ENCODE data around the gene CD2AP. TPM values are rescaled to one million over a fixed set of nuclear protein-coding genes. Genes with fewer than 3 reads are reported as not detected.

The CD2AP gene
- total RNA-seq, 1 donor from 2014 or later: 34.9 TPM

GRCh38 chr6:47603227-47603626 is 125.6 kb downstream of the CD2AP start:
- Mint-ChIP-seq H3K4me1 (peaks cover 7% of the 10 kb centered on the region), H3K27me3 (ENCODE audit: low read depth) (no peaks in the 10 kb centered on the region), H3K27ac (no peak overlapping the region), H3K9me3 (peaks cover 6% of the 10 kb centered on the region), H3K36me3 (peaks cover 22% of the 10 kb centered on the region), H3K4me3 (no peak overlapping the region)
- TF ChIP-seq, protein P1, sequence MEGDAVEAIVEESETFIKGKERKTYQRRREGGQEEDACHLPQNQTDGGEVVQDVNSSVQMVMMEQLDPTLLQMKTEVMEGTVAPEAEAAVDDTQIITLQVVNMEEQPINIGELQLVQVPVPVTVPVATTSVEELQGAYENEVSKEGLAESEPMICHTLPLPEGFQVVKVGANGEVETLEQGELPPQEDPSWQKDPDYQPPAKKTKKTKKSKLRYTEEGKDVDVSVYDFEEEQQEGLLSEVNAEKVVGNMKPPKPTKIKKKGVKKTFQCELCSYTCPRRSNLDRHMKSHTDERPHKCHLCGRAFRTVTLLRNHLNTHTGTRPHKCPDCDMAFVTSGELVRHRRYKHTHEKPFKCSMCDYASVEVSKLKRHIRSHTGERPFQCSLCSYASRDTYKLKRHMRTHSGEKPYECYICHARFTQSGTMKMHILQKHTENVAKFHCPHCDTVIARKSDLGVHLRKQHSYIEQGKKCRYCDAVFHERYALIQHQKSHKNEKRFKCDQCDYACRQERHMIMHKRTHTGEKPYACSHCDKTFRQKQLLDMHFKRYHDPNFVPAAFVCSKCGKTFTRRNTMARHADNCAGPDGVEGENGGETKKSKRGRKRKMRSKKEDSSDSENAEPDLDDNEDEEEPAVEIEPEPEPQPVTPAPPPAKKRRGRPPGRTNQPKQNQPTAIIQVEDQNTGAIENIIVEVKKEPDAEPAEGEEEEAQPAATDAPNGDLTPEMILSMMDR (IDR thresholded peaks at IDR 0.05; ENCODE audit: unreplicated experiment): no peak
- no peak for DNase-seq (ENCODE audit: low spot score in 2 of 2, unreplicated experiment in 2 of 2)

DNA sequence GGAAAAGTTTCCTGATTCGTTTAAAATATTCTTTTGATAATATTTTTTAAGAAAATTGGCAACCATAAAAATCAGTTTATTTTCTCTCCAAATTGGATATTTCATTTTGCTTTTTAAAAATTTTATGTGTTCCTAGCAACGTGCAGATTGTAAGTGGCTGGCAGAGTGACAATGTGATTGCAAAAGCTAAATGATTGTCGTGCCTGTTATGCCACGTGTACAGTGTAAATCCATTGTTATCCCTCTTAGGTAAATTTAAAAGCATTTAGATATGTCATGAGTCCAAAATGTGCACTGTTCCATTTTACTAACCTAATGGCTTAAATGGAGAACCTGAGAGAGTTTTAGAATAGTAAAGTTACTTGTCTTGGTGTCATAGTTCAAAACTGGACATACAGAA is 126.4 kb downstream of the CD2AP start:
- Mint-ChIP-seq H3K36me3 (peaks cover 23% of the 10 kb centered on the region), H3K4me3 (no peak overlapping the region), H3K27me3 (ENCODE audit: low read depth) (no peaks in the 10 kb centered on the region), H3K4me1 (peaks cover 7% of the 10 kb centered on the region), H3K9me3 (peaks cover 6% of the 10 kb centered on the region), H3K27ac (no peak overlapping the region)
- DNase-seq (ENCODE audit: low spot score in 2 of 2, unreplicated experiment in 2 of 2): no peak
- TF ChIP-seq, protein P1 (IDR thresholded peaks at IDR 0.05; ENCODE audit: unreplicated experiment): no peak

DNA sequence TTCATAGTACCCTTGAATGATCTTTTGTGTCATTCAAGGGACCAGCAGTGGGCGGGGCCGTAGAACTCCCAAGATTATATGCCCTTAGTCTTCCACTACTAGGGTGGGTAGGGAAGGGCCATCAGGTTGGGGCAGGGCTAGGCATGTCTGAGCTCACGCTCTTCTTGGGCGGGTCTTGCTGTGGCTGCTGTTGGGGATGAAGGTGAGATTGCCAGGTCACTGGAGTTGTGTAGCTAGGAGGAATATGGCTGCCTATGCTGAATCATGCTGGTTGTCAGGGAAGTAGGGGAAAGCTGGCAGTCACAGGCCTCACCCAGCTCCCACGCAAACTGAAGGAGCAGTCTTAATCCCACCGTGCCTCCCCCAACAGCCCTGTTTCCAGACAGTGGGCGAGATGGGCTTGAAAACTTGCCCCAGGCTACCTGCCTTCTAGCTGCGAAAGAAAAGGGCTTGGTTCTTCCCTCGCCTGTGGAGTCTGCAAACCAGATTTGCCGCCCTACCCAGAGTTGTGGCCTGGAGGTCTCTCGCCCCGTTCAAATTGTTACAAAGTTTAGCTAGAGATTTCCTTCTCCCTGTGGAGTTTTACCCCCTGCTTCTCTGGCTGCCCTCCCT is 144.4 kb downstream of the CD2AP start:
- no peaks in the 10 kb centered on the region for H3K27me3 Mint-ChIP-seq (ENCODE audit: low read depth)
- H3K9me3 Mint-ChIP-seq: peaks cover 36% of the 10 kb centered on the region
- TF ChIP-seq, protein P1 (IDR thresholded peaks at IDR 0.05; ENCODE audit: unreplicated experiment): no peak
- H3K36me3 Mint-ChIP-seq: peaks cover 51% of the 10 kb centered on the region
- DNase-seq (ENCODE audit: low spot score in 2 of 2, unreplicated experiment in 2 of 2): no peak
- H3K27ac Mint-ChIP-seq: no peak overlapping the region
- H3K4me3 Mint-ChIP-seq: no peak overlapping the region
- no peaks in the 10 kb centered on the region for H3K4me1 Mint-ChIP-seq

- H3K4me3 Mint-ChIP-seq: no peak overlapping the region
- TF ChIP-seq, protein P1 (IDR thresholded peaks at IDR 0.05; ENCODE audit: unreplicated experiment): no peak
Observed at GRCh38 chr6:47626782-47627181, 149.2 kb downstream of the CD2AP start.

DNA sequence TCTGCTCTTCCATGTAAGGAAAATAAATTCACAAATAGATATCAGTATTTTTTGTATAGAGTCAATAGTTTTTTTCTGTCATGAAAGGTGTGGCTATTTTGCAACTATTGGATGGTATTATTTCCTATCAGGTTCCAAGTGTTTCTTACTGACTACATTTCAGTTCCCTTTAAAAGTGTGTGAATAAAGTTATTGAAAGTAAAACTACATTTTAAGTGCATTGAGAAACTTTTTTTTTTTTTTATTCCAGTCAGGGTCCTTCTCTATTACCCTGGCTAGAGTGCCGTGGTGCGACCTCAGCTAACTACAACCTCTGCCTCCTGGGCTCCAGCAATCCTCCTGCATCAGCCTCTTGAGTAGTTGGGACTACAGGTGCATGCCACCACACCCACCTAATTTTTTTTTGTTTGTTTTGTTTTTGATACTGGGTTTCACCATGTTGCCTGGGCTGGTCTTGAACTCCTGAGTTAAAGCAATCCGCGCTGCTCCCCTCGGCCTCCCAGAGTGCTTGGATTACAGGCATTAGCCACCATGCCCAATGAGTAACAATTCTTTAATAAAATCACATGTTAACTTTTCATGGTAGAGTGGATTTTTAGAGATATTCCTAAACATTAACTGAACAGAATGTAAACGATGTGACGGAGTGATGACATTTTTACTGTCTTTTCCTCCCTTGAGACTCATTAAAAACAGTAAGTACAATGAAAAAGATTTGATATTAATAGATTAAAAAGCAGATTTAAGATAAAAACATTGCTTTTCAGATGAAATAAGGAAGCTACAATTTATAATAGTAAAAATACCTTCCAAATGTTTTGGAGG is 151.1 kb downstream of the CD2AP start:
- no peak for DNase-seq (ENCODE audit: low spot score in 2 of 2, unreplicated experiment in 2 of 2)
- Mint-ChIP-seq H3K4me1 (peaks cover 10% of the 10 kb centered on the region), H3K4me3 (no peak overlapping the region), H3K27ac (no peak overlapping the region), H3K9me3 (no peaks in the 10 kb centered on the region), H3K36me3 (no peaks in the 10 kb centered on the region), H3K27me3 (ENCODE audit: low read depth) (no peaks in the 10 kb centered on the region)
- TF ChIP-seq, protein P1 (IDR thresholded peaks at IDR 0.05; ENCODE audit: unreplicated experiment): no peak

More at GRCh38 chr6:47626782-47627181, 149.2 kb downstream of the CD2AP start:
- H3K4me1 Mint-ChIP-seq: peaks cover 5% of the 10 kb centered on the region
- no peak for DNase-seq (ENCODE audit: low spot score in 2 of 2, unreplicated experiment in 2 of 2)
- H3K9me3 Mint-ChIP-seq: peaks cover 6% of the 10 kb centered on the region
- H3K27ac Mint-ChIP-seq: no peak overlapping the region
- no peaks in the 10 kb centered on the region for H3K27me3 Mint-ChIP-seq (ENCODE audit: low read depth)
- peaks cover 11% of the 10 kb centered on the region for H3K36me3 Mint-ChIP-seq

Measured in mesothelial cell of epicardium (in vitro differentiated cells).